Activated naive CD4-positive, alpha-beta T cell treated with anti-CD3 and anti-CD28 coated beads, Interleukin-2, amount 50 U/mL, for 72 hours (primary cell): ENCODE measurements around the gene RAD51B. TPM values are rescaled to one million over a fixed set of nuclear protein-coding genes. Genes with fewer than 3 reads are reported as not detected.

Experiments
- ATAC-seq, 2 donors: fragments of 150-1000 bp; cut with Tn5 transposase; 2 replicates each; pipeline ENCODE4 v1.10.0; 2021; ENCODE audit warnings: mild to moderate bottlenecking in 2 of 2, moderate library complexity in 2 of 2
- DNase-seq, 2 donors: peaks; one replicate each; pipeline ENCODE4 v3.0.0; 2021 to 2022; ENCODE audit warnings: low spot score in 2 of 2
- H3K27ac Mint-ChIP-seq, 2 donors: one replicate each; pipeline ENCODE4 v1.8.0; 2022; ENCODE audit warnings: mild to moderate bottlenecking in 2 of 2, mixed read lengths in 2 of 2
- H3K36me3 Mint-ChIP-seq, 2 donors: one replicate each; pipeline ENCODE4 v1.8.0; 2022; ENCODE audit warnings: mixed read lengths in 2 of 2
- H3K9me3 Mint-ChIP-seq, 2 donors: one replicate each; pipeline ENCODE4 v1.8.0; 2022; ENCODE audit warnings: mixed read lengths in 2 of 2
- total RNA-seq, 2 donors: library from RNA; stranded (reverse); gene quantifications; one replicate each; pipeline ENCODE4 v1.2.3, GENCODE V29; 2022

Gene RAD51B
- total RNA-seq, 2 donors from 2014 or later, result 36.5 to 53.0 TPM

DNA sequence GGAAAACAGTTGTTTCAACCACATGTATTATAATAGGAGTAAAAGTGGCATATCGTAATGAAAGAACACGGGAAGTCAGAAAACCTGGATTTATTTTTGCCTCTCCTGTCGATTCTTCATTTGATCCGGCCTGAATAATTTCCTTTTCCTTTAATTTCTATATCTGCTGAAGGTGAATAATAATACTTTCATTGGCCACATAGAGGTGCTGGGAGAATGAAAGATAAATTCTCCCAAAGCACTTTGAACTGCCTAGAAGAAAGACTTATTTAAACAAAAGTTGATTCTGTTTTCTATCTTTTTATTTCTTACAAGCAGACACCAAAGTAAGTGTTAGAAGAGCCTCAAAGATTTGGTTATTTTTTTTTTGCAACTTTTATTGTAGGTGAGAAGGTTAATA is 339.1 kb downstream of the RAD51B start:
- no peak for ATAC-seq

DNA sequence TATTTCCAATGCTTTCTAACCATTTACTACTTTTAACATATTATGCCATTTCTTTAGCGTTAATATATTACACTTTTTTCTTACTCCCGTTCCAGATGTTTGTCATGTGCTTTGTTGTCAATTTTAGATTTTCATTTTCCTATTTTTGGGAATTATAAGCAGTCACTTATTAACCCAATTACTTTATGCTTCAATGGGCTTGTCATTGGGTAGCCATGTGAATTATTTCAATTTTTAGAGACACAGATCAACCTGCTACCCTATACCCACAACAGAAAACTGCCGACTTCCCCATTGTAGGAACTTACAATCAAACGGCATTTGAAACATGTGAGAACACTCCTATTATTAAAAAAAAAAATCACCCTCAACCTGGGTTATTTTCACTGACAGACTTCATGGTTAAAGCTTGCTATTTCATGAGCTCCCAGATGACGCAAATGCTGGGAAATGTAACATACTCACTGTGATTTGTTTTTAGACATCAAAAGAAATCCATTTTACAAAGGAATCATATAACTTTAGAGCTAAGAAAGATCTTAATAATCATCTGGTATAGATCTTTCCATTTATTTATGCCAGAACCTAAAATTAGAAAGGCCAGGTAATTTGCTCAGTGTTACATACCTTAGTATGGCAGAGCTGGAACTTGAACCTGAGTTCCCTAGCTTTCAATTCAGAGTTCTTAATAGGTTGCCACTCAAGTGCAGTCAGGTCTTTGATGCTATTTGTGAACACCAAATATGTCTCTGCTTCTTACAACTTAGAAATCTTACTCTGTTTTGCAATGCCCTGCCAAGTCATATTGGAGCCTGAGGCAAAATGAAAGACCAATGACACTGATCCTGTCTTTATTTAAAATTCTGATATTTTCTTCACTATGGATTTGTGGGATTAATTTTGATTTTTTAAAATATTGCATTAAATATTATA is 340.4 kb downstream of the RAD51B start:
- Mint-ChIP-seq H3K27ac (no peak overlapping the region), H3K36me3 (no peaks in the 10 kb centered on the region), H3K9me3 (peaks cover 0 to under 1% of the 10 kb centered on the region in 2 donors)
- ATAC-seq (no peak), DNase-seq (no peak)

More for the DNA sequence above, 339.1 kb downstream of the RAD51B start:
- Mint-ChIP-seq H3K9me3 (peaks cover 4 to 8% of the 10 kb centered on the region in 2 donors), H3K27ac (no peak overlapping the region), H3K36me3 (peaks cover 8 to 9% of the 10 kb centered on the region in 2 donors)
- DNase-seq, result no peak

DNA sequence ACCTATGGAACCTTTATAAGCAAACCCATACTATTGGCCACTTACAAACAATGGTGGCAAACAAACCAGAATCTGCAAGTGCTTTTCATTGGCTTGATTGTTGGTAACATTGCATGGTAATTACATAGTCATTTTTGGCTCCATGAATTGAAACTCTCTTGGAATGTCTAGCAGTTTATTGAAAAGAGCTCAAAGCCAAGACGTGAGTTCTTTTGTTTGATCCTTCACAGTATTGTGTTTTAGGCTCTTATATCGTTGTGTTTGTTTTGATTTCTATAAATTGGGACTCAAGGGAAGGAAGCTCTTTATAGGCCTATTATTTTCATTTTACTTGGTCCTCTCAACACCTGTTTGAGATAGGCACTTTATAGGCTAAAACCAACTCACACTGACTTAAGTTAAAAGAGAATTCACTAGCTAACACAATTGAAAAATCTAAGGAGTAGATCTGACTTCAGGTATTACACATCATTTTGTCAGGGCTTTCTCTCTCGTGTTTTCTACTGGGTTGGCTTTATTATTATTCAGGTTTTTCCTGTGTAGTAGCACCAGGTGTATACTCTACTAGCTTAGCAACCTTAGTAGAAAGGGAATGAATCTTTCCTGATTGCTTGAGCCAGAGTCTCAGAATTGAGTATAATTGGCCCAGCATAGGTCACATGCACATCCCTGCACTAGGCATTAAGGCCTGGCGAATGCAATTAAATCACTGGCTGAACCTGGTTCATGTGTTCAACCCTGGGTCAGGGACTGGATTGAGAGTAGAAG is 341.4 kb downstream of the RAD51B start:
- H3K27ac Mint-ChIP-seq, result no peak overlapping the region
- H3K36me3 Mint-ChIP-seq, result no peaks in the 10 kb centered on the region
- no peak for ATAC-seq
- DNase-seq, result no peak
- no peaks in the 10 kb centered on the region for H3K9me3 Mint-ChIP-seq

DNA sequence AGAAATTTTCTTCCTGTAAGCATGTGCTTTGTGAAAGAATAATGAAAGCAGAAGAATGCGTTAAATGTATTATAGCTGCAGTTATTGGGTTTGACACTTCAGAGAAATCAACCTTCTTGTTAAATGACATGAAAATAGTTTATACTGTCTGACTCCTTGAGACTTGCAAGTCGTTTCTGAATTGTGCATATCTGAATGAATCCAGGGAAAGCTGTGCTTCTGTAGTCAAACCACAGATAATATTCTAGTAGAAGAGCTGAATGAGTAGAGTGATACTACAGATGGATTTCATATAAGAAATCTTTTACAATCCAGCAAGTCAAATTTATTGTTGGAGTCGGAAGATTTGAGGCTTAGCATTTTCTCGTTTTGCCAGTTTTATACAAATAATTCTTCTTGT is 343.3 kb downstream of the RAD51B start:
- Mint-ChIP-seq H3K9me3 (no peaks in the 10 kb centered on the region), H3K27ac (no peak overlapping the region)
- ATAC-seq, result no peak

DNA sequence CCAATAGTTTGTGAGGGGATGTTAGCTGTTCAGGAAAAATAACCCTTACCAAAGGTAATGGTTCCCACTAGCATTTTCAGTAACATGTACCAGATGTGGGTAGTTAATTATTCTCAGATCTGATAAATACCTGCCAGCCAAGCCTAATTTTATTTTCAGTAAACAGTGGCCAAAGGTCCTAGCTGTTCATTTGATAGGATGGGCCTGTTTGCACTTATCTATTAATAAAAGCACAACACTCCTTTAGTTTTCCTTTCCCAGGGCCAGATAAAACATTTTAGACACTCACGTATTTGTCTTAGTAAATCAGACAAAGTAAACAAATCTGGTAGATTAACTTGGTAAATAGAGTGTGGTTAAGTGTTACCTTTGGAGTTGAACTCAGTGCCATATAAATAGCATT is 345.1 kb downstream of the RAD51B start:
- H3K36me3 Mint-ChIP-seq, result no peaks in the 10 kb centered on the region
- ATAC-seq (no peak), DNase-seq (no peak)
- H3K9me3 Mint-ChIP-seq, result no peaks in the 10 kb centered on the region
- no peak overlapping the region for H3K27ac Mint-ChIP-seq

More for the DNA sequence above, 343.3 kb downstream of the RAD51B start:
- H3K36me3 Mint-ChIP-seq, result no peaks in the 10 kb centered on the region
- DNase-seq, result no peak

DNA sequence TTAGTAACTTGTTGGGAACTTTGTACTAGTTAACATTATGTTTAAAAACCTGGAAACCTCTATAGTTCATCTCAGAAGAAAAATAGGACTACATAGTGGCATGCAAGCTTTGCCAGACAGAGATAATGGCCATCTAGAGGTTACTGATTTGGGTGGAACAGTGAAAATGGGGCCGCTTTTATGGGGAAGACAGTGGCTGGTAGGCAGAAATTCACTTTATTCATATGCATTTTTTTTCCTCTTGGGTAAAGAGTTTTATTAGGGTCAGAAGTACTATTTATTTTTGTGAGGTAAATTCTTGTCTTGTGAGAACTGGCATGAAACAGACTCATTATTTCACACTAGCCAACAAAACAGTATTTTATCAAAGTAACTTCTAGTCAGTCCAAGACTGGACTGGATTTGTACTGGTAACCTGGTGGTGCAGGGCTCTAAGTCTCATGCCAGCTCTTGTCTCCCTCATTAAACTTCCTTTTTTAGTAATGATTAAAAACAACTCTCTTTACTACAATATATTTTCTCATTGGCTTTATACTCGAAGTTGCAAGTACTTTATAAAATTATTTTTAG is 345.8 kb downstream of the RAD51B start:
- Mint-ChIP-seq H3K9me3 (no peaks in the 10 kb centered on the region), H3K36me3 (no peaks in the 10 kb centered on the region), H3K27ac (no peak overlapping the region)
- ATAC-seq (no peak), DNase-seq (no peak)

DNA sequence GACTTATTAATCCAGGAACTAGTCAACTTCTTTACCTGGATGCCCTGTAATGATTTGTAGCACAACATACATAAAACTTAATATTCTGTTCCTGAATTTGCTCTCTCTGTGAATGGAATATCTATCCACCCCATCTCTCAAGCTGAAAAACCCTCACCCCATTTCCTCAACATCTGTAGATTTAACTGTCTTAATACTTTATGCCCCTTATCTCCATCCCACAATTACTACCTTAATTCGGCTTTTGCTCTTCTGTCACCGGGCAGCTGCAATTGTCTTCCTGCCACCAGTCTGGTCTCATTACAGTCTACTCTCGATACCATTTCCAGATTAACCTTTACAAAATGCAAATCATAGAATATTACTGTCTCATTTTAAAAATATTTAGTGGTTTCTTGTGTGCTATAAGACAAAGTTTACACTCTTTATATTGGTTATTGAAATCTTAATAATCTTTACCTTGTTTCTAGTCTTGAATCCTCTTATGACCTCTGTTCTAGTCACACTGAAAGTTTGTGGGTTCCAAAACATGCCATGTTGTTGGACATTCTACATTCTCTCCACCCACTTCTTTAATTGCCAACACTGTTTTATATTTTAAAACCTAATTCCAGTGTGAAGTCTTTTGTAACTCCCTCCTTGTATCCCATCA is 347.3 kb downstream of the RAD51B start:
- ATAC-seq (no peak), DNase-seq (no peak)
- Mint-ChIP-seq H3K9me3 (no peaks in the 10 kb centered on the region), H3K27ac (no peak overlapping the region), H3K36me3 (peaks cover 0 to 1% of the 10 kb centered on the region in 2 donors)

DNA sequence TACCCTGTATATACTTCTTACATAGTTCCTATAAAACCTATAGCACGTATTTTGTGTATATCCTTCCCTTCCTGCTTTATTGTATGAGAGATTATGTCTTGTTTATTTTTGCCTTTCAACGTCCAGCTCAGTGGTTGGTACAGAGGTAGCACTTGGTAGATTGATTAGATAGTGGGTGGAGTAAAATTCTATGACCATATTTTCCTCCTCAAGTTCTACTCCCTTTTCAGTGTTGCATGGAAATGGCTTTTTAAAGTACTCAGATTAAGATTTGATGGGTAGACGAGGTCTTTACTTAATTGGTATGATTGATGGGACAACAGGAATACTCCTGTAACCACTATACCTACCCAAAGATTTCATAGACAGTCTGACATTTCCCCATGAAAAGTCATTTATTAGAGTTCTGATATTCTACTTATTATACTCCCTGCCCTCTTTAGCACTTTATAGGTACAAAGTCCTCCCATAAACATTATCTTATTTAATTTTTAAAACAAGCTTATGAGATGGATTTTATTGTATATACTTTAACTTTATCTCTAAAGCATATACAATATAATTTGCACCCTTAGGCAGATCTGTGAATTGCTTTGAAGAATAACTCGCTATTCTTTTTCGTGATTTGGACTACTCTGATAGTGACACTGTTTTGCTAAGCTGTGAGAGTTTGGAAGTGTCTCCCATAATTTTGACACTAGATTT is 348.0 kb downstream of the RAD51B start:
- H3K36me3 Mint-ChIP-seq, result peaks cover 0 to 6% of the 10 kb centered on the region in 2 donors
- ATAC-seq, result no peak
- no peak overlapping the region for H3K27ac Mint-ChIP-seq
- no peak for DNase-seq
- H3K9me3 Mint-ChIP-seq, result no peaks in the 10 kb centered on the region

DNA sequence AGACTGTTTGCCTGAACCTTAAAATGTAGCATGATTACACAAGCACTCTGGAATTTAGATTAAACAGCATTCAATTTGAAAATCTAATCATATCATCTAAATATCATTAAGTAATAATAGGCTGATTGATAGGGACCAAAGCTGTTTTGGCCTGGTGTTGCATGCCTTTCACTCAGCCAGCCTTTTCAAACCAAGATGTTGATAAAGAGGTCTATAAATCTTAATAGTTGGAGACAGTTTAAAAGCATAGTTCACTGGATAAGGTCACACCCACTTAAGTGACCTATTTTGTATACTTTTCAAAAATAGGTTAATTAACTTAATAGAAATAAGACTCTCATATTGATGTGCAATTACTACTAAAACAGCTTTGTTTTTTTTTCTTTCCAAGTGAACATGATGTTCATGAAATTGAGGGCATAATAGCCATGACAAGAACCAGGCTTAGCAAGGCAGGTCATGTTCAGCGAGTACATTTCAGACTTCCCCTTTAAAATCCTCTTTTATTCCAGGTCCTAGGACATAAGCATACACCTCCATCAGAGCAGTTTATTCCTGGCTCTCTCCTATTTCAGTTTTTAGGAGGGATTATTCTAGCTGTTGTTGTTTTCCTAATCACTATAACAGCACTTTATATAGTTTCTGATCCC is 349.0 kb downstream of the RAD51B start:
- H3K27ac Mint-ChIP-seq, result no peak overlapping the region
- H3K9me3 Mint-ChIP-seq, result no peaks in the 10 kb centered on the region
- no peak for DNase-seq
- no peak for ATAC-seq
- peaks cover 0 to 6% of the 10 kb centered on the region in 2 donors for H3K36me3 Mint-ChIP-seq

DNA sequence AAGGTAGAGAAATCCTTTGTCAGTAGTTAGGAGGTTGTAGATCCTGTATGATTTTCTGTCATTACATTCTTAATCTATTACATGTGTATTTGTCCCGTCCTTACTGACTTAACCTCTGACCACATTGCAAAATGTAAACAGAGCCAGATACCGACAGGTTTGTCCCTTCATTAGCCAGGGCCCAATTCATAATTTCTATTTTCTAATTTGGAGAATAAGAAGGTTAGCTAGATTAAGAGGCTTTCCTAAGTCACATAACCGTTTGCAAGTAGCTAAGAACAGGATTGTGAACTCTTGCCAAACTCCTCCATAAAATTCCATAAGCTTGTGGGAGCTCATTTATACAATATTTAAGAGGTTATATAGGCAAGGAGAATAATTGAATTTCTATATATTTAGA is 352.6 kb downstream of the RAD51B start:
- H3K9me3 Mint-ChIP-seq, result no peaks in the 10 kb centered on the region
- ATAC-seq, result no peak
- H3K36me3 Mint-ChIP-seq, result peaks cover 0 to 6% of the 10 kb centered on the region in 2 donors
- no peak for DNase-seq
- no peak overlapping the region for H3K27ac Mint-ChIP-seq

DNA sequence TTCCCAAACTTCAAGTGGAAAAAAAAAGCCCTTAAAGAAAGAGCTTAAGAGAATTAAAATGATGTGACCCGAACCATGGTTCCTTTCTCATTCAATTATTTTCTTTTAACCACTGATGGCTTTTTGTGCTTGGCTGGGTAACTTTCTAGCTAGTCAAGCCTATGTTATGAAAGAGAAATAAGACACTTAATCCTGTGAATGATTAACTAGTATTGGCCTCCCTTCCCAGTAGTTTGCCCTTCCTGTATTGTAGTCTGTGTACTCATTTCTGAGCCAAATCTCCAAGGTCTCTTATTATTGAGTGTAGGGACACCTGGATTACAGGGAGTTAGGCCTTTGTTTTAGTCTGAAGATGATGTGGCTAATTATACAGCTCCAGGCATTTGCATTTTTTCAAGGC is 353.0 kb downstream of the RAD51B start:
- Mint-ChIP-seq H3K27ac (no peak overlapping the region), H3K36me3 (peaks cover 0 to 6% of the 10 kb centered on the region in 2 donors), H3K9me3 (no peaks in the 10 kb centered on the region)
- no peak for ATAC-seq
- no peak for DNase-seq

DNA sequence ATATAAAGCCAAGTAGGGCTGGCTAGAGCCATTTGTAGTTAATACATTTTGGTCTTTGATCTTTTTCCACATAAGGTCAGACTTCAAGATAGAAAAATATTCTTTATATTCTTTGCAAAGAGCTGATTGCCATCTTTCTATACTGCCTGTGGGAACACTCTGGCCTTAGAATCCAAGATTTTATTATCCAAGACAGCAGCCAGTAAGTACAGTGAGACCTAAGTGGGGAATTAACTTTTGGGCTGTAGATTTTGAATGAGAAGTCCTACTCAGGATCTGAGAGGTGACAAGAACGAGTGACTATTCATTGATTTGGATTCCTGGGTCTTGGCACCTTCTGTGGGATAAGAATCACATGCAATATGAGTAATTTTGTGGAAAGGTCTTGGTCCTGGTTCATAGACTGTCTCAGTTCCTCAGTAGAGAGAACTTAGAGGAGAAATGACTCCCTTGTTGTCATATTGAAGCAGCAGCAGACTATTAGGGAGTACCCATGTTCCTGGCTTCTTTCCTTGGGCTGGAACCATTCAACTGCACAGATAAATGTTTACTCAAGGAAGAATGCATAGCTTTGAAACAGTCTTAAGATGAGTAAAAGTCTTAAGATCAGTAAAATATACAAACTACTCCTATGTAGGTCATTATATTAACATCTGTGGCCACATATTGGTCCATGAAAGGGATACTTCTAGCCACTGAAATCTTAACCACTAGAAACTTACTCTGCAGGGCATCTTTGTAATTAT is 353.8 kb downstream of the RAD51B start:
- no peaks in the 10 kb centered on the region for H3K9me3 Mint-ChIP-seq
- no peak overlapping the region for H3K27ac Mint-ChIP-seq
- DNase-seq (no peak), ATAC-seq (no peak)
- H3K36me3 Mint-ChIP-seq, result peaks cover 0 to 6% of the 10 kb centered on the region in 2 donors

DNA sequence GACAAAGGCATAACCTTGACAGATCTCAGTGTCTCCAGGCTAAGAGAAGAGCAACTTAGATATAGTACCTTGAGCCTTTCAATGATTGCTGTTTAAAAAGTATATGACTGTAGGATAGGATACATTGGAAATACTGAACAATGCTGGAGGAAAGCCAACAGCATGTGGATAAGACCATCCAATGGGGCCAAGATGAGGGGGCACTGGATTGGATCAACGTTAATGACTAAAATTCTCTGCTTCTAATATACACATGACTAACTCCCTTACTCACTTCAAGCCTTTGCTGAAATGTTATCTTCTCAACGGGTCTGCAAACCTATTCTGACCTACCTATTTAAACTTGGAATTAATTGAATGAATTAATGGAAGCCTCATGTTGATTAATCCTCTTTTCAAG is 354.9 kb downstream of the RAD51B start:
- ATAC-seq (no peak), DNase-seq (no peak)
- Mint-ChIP-seq H3K36me3 (peaks cover 0 to 6% of the 10 kb centered on the region in 2 donors), H3K9me3 (no peaks in the 10 kb centered on the region), H3K27ac (no peak overlapping the region)

DNA sequence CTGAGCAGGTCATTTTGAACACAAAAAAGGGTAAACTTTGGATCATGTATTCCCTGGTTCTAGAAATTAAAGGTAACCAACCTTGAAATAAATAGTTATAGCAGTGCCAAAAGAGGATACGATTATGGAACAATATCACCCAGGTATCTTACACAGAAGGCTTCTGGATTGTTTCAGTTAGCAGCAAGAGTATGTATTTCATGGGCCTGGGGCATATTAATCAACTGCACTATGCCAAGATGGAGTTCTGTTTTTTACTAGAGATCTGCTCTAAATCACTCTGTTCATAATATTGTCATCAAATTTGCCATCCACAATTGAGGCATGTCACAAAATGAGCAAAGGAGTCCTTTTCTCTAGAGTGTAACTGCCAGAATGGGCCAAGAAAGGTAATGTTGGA is 357.1 kb downstream of the RAD51B start:
- peaks cover 0 to 6% of the 10 kb centered on the region in 2 donors for H3K36me3 Mint-ChIP-seq
- H3K9me3 Mint-ChIP-seq, result no peaks in the 10 kb centered on the region
- ATAC-seq (no peak), DNase-seq (no peak)
- no peak overlapping the region for H3K27ac Mint-ChIP-seq

DNA sequence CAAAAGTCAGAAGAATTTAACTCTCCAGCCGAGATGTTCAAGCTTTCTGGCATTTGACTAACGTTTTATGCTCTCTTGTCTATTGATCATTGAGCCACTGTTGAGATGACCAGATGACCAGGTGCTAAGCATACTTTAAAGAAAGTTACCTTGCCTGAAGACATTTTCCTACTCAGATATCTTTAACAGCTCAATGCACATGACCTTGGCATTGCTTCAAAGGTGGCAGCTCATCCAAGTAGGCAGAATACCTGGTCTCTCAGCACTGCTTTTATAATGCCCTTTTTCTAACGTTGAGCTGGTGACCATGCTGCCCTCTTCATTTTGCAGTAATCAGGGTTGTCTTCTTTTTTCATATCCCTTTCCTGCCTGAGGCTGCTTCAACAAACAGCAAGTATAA is 358.1 kb downstream of the RAD51B start:
- H3K27ac Mint-ChIP-seq, result no peak overlapping the region
- H3K36me3 Mint-ChIP-seq, result no peaks in the 10 kb centered on the region
- ATAC-seq (no peak), DNase-seq (no peak)
- no peaks in the 10 kb centered on the region for H3K9me3 Mint-ChIP-seq
